ELF-1 (cell line): Measurements from ENCODE around the gene GNAS-AS1.

Experiments used
- DNase-seq: peaks from one replicate; pipeline ENCODE4 v3.0.0-alpha.2; 2016; ENCODE audit warnings: low read depth, low spot score

The GNAS-AS1 gene

DNA sequence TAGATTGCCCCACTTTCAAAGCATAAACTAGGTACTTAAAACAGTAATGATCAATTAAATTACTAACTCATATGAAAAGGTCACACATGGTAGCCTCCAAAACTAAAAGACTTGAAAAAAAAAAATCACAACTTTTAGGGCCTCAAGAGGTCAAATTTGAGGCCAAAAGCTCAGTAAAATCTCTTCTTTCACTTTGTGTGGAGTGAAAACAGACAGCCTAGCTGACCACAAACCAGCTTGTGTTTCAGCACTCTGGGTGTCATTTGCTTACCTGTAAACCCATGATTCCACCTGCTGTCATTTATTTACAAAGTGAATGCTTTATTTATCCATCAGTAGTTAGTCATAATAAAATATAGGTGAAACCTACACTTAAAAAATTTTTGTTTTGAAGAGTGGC is 35.8 kb upstream of the GNAS-AS1 start:
- DNase-seq: no peak

DNA sequence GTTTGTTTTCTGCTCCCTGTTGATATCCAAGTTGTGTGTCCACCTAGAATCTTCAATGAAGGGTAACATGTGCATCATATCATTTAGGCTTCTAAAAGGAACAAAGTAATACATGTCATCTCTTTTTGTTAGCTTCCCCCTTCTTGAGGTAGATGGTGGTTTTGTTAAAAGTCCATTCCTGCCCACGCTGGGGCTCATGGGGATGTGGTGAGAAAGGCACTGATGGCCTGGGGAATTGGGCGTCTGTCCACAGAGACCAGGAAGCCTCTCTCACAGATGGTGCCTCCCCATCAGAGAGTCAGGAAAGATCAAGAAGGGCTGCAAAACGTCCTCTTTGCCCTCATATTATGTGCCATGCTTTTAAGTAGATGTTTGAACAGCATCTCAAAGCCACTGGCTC is 34.3 kb upstream of the GNAS-AS1 start:
- DNase-seq: no peak

DNA sequence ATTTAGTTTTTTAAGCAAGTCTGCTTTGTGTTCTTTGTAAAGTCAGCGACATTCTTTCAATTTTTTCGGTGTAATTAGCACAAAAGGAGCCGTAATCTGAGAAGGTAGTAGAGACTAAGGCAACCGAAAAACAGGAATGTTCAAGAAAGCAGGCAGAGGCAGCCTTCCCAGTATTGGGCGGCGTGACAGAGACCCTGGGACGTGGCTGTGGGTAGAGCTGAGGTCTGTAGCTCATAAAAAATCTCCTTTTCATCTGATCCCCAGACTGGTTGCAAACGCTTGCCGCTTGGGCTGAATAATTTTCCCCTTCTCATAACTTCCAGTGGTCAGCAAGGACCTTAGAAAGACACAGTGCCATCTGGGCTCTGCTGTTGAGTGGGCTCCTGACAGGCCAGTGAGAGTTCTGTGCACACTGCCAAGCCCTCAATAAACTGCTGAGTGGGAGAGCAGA is 32.6 kb upstream of the GNAS-AS1 start:
- DNase-seq: no peak

DNA sequence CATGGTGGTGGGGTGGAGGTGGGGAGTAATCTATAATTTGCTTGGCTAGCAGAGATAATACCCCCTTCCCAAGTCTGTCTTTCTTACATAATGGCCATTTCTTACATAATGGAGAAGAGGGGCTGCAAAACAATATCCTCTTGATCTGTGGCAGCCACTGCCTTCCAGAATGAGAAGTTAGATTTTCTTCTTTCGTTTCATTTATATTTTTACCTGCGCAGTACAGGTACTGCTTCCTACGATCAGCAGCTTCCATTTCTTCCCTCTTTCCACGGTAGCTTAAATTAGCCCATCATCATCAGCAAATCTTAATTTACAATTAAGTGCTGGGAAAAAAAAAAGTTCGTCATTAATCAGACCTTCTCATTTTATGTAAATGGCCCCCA is 32.0 kb upstream of the GNAS-AS1 start:
- no peak for DNase-seq

DNA sequence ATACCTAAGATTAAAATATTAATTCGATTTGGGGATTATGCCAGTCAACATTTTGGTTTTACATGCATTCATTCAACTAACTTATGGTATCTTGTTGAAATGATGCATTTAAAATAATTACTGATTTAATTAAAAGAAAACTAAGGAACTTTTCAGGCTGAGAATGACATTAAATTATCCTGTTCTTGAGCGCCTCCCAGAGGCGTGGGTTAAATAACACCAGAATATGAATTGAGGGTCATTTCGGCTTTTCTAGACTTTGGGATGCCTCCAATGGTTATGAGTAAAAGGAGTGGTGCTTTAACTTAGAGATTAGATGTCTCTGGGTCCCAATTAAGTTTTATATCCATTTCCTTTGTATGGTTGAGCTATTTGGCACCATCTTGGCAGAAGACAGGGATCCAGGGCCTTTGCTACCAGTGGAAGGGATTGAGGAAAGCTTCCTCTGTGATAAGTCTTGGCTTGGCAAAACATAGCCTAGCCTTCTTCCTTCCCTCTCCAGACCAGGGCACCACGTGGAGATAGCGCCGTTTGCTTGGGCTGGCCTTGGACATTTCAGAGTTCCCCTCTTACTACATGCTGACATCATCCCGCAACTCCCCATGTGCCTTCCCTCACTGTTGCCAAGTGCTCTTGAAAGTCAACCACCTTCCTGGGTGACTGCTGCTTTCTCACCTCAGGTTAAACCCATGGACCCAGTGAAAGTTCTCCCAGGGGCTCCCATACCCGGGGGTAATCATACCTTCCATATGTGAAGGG is 30.5 kb upstream of the GNAS-AS1 start:
- DNase-seq: no peak

DNA sequence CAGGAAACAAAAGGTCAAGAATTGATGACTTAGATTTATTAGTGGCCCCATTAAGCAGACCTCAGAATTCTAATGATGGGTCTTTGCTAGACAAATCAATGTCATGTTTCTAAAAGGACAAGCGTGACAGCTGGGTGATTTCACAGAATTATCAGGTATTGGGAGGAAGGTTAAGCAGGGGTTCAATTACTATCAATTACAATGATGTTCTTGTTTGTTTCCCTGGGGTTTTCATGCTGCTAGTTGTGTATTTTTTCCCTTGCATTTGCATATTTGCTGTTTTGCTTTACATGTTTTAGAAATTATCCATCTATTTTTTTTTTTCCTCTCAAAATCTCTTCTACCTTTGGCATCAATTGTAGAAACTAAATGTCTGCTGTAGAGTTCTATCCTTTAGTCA is 29.7 kb upstream of the GNAS-AS1 start:
- no peak for DNase-seq

DNA sequence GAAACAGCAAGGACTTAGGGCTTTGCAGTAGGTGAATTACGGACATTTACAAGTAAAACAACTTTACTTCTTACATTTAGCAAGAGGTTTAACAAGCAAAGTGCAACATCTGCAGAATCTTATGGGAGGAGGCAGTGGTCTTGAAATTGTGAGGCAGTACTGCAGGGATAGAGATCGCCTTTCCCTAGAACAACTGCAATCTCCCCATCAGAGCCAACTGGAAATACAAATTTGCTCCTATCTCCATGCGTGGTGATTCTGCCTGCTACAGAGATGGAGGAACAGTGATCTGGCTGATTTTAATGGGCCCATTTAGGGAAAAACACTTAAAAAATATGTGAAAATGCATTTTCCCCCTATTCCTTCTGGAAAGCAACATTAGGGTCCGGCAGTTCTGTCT is 27.7 kb upstream of the GNAS-AS1 start:
- no peak for DNase-seq

DNA sequence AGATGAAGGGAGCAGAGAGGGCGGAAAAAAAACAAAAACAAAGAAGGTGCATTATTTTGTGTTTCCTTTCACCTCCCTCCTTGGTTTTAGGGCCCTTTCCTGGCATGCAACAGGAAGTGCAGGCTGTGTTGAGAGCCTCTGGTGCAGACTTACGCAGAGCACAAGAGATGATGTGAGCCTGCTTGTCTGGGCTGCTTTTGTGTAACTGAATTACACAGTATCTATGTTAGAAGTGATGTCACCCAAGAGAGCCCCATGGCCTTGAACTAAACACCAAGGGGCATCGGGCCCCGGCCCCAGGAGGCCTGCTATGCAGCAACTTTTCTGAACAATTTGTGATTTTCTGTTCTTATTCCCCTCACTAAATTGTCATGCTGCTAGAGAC is 27.3 kb upstream of the GNAS-AS1 start:
- no peak for DNase-seq

DNA sequence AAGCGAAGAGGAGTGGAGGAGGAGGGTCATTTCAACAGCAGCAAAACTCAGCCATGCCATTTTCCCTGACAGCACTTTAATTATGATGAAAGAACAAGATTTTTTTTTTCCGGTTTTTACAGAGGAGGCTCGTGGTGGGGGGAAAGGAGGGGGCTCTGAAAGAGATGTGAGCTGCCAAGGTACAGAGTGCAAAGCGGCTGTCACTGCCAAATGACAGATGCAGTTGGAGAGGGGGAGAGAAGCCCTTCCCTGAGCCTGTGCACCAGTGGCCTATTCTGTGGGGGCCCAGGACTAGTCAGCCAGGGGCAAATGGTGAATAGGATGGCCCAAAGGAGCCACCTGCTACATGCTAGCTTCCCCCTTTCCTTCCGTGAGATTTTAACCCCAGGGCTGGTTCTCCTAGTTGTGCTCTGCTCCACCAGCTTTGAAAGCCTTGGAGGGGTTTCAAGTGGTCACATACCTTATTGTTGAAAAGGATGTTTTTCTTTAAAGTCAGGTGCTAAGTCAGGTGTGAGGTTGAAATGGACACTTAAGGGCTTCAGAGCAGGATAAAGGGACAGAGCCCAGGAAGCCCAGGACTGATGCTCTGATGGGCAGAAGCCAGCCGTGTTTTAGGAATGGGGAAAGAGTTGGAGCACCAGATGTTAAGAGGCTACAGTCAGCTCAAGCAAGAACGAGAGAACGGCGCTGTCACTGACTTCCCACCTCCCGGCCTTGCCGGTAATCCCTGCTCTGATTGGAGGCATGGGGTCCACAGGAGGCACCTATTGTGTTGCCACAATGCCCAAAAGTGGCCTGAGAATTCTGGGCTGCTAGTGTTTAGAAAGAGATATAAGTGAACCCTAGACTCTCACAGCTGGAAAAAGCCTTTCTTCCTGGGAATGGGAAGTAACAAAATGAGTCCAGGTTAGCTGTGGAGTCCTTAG is 26.6 kb upstream of the GNAS-AS1 start:
- DNase-seq: no peak

DNA sequence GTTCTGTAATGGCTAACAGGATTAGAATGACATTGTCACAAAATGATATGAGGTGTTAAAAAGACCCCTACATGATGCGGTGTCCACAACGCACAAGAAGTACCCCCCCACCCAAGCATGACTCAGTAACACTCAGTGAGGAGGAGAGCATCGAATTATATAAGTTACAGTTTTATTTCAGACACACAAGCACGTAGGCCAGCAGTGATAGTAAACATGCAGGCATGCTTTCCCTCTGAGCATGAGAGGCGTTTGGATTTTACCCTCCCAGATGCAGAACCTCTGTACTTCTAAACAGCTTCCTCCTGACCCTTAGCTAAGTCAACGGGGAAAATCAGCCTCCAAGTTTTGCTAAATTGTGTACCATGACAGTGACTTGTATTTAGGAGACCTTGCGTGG is 25.7 kb upstream of the GNAS-AS1 start:
- no peak for DNase-seq

DNA sequence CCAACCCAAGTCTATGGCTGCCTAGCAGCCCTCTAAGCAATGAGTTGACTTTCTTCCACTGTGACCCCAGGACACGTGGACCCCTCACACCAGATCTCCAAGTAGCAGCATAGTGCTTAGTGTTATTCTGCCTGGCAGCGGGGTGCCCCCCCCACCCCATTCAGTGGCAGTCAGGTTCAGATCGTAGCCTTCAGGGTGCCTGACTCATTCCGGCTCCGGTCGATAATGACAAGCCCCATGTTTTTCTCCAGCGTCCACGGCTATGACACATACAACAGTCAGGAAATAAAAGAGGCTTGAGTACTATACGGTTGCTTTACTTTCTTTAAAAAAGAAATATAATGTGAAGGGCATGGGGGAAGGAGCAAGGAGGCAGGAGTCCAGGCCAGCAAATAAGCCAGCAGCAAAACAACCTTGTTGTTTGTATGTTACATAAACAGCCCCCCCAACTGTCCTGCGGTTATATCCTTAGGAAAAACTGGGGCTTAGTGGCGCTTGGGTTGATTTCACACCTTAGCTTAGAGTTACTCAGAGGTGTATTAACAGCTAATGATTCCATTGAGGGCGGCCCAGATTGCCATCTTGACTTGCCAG is 24.9 kb upstream of the GNAS-AS1 start:
- no peak for DNase-seq

DNA sequence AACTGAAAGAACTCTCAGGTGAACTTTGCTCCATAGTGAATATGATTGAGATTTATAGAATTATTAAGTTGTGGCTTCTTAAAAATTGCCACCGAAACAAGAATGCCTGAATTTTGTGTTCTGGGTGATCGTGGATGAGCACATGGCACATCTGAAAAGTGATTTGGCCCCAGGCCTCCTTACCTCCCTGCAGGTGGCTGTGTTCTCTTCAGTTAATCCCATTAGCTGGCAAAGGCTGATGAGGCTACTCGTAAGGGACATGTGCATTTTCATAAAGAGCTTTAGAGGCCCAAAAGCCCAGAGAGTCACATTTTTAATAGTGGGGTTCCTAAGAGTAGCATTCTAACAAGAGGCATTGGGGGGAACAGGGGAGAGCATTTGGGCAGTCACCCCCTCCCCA is 24.4 kb upstream of the GNAS-AS1 start:
- no peak for DNase-seq

DNA sequence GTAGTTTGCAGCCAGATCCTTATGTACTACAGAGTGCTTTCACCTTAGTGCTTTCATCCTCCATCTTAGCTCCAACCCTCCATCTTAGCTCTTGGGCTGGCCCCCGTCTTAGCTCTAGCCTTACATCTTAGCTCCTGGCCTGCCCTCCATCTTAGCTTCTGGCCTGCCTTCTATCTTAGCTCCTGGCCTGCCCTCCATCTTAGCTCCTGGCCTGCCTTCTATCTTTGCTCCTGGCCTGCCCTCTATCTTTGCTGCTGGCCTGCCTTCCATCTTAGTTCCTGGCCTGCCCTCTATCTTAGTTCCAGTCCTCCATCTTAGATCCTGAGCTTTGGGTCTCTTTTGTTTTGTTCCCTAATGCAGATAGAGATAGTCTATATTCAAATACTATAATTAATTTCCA is 23.8 kb upstream of the GNAS-AS1 start:
- no peak for DNase-seq

DNA sequence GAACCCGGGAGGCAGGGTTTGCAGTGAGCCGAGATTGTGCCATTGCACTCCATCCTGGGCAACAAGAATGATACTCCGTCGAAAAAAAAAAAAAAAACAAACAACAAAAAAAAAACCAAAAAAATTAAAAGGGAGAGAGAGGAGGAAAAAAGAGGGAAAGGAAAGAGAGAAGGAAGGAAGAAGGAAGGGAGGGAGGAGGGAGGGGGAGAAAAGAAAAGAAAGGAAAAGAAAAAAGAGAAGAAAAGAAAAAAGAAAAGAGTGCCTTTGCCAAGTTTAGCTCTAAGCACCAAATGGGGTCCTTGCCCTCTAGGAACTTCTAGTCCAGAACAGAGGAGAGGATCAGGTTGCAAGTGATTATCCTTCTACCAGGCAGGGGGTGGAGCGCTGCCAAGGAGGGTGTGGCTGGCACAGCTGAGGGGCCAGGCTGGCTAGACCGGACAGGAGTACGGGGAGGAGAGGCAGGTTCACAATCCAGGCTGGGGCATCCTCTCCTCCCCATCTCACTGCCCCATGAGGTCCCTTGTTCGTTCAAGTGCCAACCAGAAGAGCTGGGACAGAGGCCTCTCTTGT is 20.9 kb upstream of the GNAS-AS1 start:
- no peak for DNase-seq

DNA sequence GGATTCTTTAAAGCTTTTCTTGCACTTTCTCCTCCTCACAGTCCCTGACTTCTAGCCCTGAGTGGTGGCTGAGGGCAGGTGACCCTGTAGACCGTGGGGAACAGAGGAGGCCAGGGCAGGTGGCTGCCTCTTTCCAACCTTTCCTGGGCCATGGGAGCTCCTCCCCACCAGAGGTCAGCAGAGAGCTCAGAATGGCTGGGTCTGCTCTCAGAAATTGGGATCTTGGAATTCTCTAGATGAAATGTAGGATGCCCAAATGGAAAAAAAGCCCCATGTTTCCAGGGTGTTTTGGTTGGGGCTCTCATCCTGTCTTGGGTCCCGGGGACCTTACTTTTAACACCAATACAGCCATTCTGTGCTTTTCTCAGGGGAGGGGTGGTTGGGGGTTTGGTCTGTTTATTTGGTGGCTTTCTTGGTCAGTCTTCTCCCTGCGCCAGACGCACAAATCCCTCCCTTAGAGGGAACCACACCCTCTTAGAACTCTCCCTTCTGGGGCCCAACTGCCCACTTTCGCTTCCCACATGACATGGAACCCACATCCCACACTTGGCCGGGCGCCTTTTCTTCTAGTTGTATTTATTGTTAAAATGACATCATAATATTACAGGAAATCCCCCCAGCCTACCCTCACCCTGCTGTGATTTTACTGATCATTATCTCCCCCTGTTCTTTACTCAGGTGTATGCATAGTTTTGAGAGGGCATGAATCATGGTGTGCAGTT is 19.8 kb upstream of the GNAS-AS1 start:
- DNase-seq: peak; percentile 89

DNA sequence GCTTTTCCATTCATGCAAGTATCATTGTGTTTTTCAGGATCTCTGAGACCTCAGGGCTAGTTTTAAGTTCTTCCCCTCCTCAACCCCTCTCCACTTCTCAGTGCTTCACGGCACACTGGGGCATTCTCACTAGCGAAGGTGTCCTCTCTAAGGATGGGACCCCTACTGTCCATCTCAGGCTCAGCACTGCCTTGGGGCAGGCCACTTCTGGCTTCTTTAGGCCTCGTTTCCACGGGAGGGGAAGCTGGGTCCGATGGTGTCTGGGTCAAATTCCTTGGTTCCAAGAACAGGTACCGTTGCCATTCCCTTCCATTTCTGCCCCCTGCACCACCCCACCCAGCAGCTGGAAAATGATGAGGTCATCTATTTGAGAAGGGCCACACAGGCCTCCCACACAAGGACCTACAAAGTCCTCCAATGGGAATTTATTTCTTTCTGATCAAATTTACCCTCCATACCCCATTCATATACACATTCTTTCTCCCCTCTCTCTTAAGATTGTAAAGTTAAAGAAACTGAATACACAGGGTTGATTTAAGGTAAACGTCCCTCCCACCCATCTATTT is 19.0 kb upstream of the GNAS-AS1 start:
- DNase-seq: peak; percentile 37

DNA sequence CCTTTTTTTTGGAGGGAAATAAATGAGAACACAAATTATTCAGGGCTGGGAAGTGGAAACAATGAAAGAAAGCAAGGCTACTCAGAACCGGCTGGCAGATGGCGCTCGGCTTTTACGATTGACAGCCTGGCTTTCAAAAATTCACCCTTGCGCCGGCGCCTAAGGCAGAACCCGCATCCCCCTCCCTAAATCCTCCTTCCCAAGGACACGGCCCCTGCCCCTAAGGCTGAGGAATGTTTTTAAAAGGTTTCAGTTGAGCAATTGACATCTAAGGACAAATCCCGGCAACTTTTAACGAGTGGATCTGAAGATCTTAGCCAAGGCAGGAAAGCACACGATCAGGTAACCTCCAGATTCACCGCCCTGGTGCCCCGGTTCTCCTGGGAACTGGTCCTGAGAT is 18.1 kb upstream of the GNAS-AS1 start:
- peak; percentile 85 for DNase-seq

DNA sequence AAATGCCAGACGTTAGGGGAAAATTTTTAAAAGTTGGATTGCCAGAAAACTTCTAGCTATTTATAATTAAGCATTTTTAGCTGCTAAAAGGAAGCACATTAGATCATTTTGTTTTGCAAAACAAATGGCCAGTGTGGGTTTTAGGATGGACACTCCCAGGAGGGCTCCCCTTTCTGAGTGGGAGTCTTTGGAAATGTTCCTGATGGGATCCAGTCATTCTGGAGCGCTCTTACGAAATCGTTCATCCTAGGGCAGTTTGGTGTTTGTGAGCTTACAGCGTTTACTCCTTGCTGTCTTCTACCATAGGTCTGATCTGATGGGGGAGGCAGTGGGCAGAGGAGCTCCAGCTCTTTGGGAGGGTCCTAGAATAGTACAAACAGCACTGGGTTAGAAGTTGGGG is 16.5 kb upstream of the GNAS-AS1 start:
- DNase-seq: no peak

DNA sequence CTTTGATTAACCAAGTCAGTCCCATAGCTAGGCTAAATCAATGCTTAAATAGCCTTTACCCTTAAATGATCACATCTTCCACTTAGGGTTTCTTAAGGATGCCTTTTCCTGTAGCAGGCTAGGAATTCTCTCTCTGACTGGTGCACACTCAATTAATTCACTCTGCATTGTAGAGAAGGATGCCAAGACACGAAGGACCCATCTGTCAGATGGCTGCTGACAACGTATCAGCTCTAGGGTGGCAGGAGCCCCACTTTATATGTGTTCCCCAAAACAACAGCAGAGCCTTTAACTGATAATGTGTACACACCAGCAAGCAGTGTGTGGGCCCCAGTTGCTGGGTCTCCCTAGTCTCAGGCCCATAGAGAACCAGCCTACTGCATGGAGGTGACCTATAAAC is 15.1 kb upstream of the GNAS-AS1 start:
- no peak for DNase-seq

DNA sequence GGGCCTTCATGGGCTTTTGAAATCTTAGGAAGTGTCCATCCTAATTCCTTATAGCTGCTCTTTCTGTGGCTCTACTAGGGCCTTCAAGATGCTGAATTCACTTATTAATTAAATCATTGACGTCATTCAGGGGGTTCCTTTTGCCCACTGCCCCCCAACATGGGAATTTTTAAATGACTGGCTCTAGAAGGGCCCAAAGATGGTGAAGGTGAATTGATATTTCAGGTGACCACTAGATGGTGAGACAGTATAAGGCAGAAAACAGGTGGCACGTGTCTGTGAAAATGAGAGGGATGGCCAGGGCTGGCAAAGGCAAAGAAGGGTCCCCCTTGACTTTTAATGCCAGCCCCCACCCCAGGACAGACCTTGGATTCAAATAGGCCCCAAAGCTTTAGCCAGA is 13.6 kb upstream of the GNAS-AS1 start:
- no peak for DNase-seq
